ENCODE measurements around the gene UBIAD1.

DNA sequence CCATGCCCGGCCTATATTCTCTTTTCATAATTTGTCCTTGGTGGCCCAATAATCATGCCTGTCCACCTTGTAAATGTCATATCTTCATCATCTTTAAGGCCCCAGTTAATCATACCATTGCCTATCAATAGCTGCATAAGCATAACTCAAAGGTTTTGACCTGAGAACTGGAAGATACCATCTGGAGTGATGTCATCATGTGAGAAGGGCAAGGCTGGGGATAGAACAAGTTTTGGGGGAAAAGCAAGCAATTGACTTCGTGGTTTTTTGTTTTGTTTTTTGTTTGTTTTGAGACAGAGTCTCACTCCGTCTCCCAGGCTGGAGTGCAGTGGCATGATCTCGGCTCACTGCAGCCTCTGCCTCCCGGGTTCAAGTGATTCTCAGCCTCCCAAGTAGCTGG, 6.2 kb downstream of the UBIAD1 start:
- TF ChIP-seq SUZ12 (IDR thresholded peaks at IDR 0.05; ENCODE audit: extremely low read depth, insufficient read depth, insufficient read length) (no peak), ZNF274 (IDR thresholded peaks at IDR 0.05; ENCODE audit: low read depth, low read length) (no peak), YY1 (IDR thresholded peaks at IDR 0.05; ENCODE audit: insufficient read depth, insufficient read length) (no peak)
